ENCODE data around the gene FRMD7.

Gene FRMD7

GRCh38 chrX:132120913-132121312 is 6.9 kb downstream of the FRMD7 start:
- Mint-ChIP-seq H3K9me3 (peaks cover 3% of the 10 kb centered on the region), H3K27ac (no peak overlapping the region), H3K27me3 (ENCODE audit: low read depth) (no peaks in the 10 kb centered on the region), H3K4me3 (no peak overlapping the region), H3K4me1 (peaks cover 25% of the 10 kb centered on the region), H3K36me3 (ENCODE audit: low read depth) (no peaks in the 10 kb centered on the region)
- no peak for TF ChIP-seq CTCF (IDR thresholded peaks at IDR 0.05; ENCODE audit: unreplicated experiment in 3 of 3)

GRCh38 chrX:132119821-132120515 is 7.9 kb downstream of the FRMD7 start:
- H3K4me3 Mint-ChIP-seq, result no peak overlapping the region
- H3K27ac Mint-ChIP-seq, result peak overlapping the region; percentile 65 to 87 (median 85)
- no peaks in the 10 kb centered on the region for H3K36me3 Mint-ChIP-seq (ENCODE audit: low read depth)
- H3K4me1 Mint-ChIP-seq, result peaks cover 35% of the 10 kb centered on the region
- H3K27me3 Mint-ChIP-seq (ENCODE audit: low read depth), result no peaks in the 10 kb centered on the region
- H3K9me3 Mint-ChIP-seq, result peaks cover 3% of the 10 kb centered on the region
- no peak for TF ChIP-seq CTCF (IDR thresholded peaks at IDR 0.05; ENCODE audit: unreplicated experiment in 3 of 3)

GRCh38 chrX:132119283-132119682 is 8.5 kb downstream of the FRMD7 start:
- H3K27me3 Mint-ChIP-seq (ENCODE audit: low read depth), result no peaks in the 10 kb centered on the region
- TF ChIP-seq CTCF (IDR thresholded peaks at IDR 0.05; ENCODE audit: unreplicated experiment in 3 of 3), result no peak
- H3K36me3 Mint-ChIP-seq (ENCODE audit: low read depth), result no peaks in the 10 kb centered on the region
- peak overlapping the region in 1 of 3 experiments; percentile 87 for H3K27ac Mint-ChIP-seq
- no peak overlapping the region for H3K4me3 Mint-ChIP-seq
- peaks cover 40% of the 10 kb centered on the region for H3K4me1 Mint-ChIP-seq
- peaks cover 3% of the 10 kb centered on the region for H3K9me3 Mint-ChIP-seq

GRCh38 chrX:132118358-132118757 is 9.5 kb downstream of the FRMD7 start:
- peaks cover 3% of the 10 kb centered on the region for H3K9me3 Mint-ChIP-seq
- H3K27me3 Mint-ChIP-seq (ENCODE audit: low read depth), result no peaks in the 10 kb centered on the region
- H3K4me1 Mint-ChIP-seq, result peaks cover 40% of the 10 kb centered on the region
- TF ChIP-seq CTCF (IDR thresholded peaks at IDR 0.05; ENCODE audit: unreplicated experiment in 3 of 3), result no peak
- no peak overlapping the region for H3K27ac Mint-ChIP-seq
- no peak overlapping the region for H3K4me3 Mint-ChIP-seq
- H3K36me3 Mint-ChIP-seq (ENCODE audit: low read depth), result no peaks in the 10 kb centered on the region

- no peaks in the 10 kb centered on the region for H3K36me3 Mint-ChIP-seq (ENCODE audit: low read depth)
- no peak for TF ChIP-seq CTCF (IDR thresholded peaks at IDR 0.05; ENCODE audit: unreplicated experiment in 3 of 3)
- H3K4me3 Mint-ChIP-seq, result no peak overlapping the region
- H3K4me1 Mint-ChIP-seq, result peaks cover 40% of the 10 kb centered on the region
- peaks cover under 1% of the 10 kb centered on the region for H3K27me3 Mint-ChIP-seq (ENCODE audit: low read depth)
- H3K9me3 Mint-ChIP-seq, result no peaks in the 10 kb centered on the region
- H3K27ac Mint-ChIP-seq, result peak overlapping the region in 1 of 3 experiments; percentile 37
Observed at GRCh38 chrX:132115792-132116191, 12.0 kb downstream of the FRMD7 start.

GRCh38 chrX:132114607-132115006 is 13.2 kb downstream of the FRMD7 start:
- Mint-ChIP-seq H3K36me3 (ENCODE audit: low read depth) (no peaks in the 10 kb centered on the region), H3K9me3 (no peaks in the 10 kb centered on the region), H3K4me3 (no peak overlapping the region), H3K4me1 (peaks cover 29% of the 10 kb centered on the region), H3K27me3 (ENCODE audit: low read depth) (peaks cover 4% of the 10 kb centered on the region), H3K27ac (no peak overlapping the region)
- no peak for TF ChIP-seq CTCF (IDR thresholded peaks at IDR 0.05; ENCODE audit: unreplicated experiment in 3 of 3)
